Stimulated activated CD4-positive, alpha-beta T cell treated with anti-CD3 and anti-CD28 coated beads, TNF-alpha, amount 100 ng/mL, for 1 hour (primary cell): ENCODE data around the gene L3MBTL4.
"Not testable (repeated sequence)": the region's sequence is repeated elsewhere in the genome, so short reads cannot be mapped to it uniquely, and the experiment has no call there.

Experiments used
- DNase-seq, 3 donors: peaks; one replicate each; pipeline ENCODE4 v3.0.0-alpha.2; 2020; ENCODE audit warnings: low read depth in 3 of 3, low spot score in 1 of 3

Gene L3MBTL4

DNA sequence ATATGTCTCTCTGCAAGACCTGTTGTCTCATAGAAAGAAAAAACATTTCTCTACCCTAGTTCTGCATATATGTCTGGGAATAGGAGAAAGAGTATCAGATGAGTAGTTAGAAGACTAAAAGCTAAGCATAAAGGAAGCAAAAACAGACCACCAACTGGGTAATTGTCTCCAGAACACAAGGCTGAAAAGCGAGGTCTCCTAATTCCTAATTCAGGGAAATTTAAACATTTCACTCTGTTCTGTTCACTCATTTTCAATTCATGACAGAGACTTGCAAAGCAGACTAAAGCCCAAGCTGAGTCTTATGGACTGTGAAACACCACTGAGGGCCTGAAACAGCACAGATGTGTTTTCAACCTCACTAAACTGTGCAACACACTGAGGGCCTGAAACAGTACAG is 294.9 kb downstream of the L3MBTL4 start:
- DNase-seq, result no peak

DNA sequence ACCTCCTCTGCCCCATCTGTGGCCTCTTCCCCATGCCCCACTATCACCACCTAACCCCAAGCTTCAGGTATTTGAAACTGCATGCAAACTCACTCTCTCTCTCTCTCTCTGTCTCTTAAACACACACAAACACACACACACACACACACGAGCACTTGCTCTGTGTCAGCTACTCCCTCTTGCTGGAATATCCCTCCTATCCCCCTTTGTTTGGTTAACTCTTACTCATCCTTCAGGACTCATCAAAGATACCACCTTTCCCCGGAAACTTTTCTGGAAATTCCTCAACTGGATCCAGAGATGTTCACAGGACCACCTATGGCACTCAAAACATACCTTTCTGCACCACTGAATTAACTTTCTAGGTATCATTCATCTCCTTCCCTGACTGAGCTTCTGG is 296.6 kb downstream of the L3MBTL4 start:
- no peak for DNase-seq

DNA sequence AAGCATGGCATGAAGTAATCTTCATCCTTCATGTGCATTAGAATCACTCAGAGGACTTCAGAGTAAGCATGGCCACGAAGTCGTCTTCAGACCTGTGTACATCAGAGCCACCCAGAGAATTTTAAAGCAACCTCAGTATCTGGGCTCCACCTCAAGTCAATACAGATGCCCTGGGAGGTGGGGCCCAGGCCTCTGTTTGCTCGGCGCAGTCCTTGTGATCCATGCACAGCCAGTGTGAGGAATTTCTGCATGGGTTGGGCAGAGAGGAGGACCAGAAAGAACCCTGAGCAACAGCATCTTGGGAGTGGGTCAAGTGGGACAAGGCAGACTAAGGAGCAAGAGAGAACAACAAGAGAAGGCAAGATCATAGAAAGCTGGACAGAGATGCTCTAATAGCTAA is 299.0 kb downstream of the L3MBTL4 start:
- no peak for DNase-seq

DNA sequence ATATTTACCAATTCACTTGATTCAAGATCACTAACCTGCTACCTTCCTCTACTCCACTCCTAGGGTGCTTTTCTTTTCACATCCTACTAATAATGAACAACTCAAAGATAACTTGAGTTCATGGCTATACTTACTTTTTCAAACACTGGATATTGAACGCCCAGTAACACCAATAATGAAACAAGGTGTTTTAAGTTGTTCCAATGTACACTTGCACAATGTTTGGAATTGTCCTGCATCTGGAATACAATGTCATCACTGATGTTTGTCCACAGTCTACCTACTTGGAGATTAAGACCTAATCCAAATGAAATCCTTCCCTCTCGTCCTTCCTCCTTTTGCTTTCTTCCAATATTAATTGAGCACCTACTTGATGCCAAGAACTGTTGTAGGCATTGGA is 301.1 kb downstream of the L3MBTL4 start:
- no peak for DNase-seq

DNA sequence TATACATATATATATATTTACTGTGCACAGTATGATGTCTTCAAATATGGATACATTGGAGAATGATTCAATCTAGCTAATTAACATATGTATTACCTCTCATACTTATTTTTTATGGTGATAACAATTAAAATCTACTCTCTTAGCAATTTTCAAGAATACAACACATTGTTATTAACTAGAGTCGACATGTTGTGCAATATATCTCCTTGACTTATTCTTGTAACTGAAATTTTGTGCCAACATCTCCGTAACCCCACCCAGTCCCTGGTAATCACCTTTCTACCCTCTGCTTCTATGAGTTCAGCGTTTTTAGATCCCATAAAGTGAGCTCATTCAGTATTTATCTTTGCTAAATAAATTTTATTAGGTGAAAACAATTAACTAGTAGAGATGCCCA is 303.0 kb downstream of the L3MBTL4 start:
- DNase-seq, result no peak

DNA sequence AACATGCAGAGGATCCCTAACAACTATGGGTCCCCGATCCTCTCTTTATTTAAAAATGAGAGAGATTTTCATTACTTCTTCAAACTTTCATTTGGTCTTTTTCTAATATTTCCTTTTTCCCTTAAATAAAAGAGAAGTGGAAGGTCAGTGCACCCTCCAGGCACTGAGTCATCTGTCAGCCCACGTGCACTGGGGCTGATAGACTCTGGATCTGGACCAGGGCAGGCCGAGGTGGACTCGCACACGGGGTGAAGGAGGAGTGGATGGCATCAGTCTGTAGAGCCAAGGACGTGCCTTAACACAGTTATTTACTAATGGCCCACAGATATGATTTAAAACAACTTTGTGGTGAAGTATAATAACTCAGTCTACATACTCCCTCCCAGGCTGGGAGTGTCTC is 305.0 kb downstream of the L3MBTL4 start:
- no peak for DNase-seq

DNA sequence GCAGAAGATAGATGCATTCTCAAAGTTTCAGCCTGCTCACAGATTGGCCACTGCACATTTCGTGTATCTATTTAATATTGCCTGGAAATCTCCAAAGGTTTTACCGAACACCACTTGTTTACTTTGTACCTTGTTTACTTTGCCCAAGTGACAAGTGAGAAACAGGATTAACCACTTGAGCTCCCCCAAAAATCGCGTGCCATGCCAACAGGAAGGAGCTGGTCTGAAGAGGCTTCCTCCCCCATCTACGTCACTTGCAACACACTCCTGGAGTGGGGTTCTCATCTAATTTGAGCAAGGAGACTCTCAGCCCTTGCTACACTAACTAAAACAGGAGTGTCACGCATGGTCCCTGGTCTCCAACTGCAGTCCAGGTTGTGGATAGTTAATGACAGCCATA is 306.9 kb downstream of the L3MBTL4 start:
- no peak for DNase-seq

DNA sequence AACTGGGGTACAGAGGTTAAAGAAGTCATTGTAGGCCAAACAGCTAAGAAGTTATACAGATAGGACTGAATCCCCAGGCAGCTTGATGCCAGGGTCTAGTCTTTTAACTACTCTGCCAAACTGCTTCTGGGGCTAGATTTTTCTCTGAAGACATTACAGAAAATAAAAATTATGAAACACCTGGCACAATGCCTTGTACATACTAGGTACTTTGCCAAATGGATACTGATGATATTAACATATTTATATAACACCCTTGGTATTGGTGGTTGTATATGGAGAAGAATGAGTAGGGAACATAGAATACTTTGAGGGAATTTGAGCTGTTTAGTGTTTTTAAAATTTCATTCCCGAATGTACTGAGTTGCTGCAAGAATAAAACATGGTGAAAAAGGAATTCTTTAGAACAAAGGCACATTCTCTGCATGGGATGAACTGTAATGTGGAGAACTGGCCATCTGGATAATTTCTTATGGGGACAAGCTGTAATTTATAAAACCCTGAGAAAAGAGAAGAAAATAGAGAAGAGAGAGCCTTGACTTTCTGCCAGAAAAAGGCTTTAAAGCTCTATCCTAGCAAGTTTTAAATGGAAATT is 308.5 kb downstream of the L3MBTL4 start:
- DNase-seq, result no peak

DNA sequence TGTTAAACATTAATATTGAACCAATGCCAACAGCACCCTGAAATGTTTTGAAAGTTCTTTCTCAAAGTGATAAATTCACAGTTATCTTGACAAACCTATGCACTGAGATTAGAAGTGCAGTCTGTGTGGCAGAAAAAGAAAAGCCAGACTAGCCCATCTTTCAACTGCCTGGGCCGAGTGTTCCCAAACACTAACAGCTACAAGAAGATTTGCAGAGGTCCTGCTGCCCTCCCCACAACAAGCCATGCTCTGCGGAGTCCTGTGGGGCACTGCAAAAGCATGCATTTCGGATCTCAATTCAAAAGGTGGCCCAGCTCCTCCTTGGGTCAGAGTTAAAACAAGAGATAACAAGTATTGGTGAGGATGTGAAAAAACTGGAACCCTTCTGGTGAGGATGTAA is 311.0 kb downstream of the L3MBTL4 start:
- no peak for DNase-seq

DNA sequence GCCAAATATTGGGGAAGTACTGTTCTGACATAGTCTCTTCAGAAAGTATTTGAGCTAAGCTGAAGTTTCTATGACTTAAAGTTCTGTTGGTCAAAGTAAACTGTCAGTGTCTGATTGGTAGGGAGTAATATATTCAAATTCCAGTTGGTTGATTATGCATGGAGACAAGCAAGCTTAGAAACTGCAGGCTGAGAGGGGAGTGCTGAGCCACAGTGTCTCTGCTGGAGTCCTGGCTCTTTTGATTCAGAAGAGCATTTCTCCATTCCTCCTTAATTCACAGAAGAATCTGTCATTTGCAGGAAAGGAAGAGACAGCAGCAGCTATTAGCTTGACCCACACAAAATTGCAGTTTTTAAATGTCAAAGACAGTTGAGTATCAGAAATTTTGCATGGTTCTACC is 318.0 kb downstream of the L3MBTL4 start:
- no peak for DNase-seq

DNA sequence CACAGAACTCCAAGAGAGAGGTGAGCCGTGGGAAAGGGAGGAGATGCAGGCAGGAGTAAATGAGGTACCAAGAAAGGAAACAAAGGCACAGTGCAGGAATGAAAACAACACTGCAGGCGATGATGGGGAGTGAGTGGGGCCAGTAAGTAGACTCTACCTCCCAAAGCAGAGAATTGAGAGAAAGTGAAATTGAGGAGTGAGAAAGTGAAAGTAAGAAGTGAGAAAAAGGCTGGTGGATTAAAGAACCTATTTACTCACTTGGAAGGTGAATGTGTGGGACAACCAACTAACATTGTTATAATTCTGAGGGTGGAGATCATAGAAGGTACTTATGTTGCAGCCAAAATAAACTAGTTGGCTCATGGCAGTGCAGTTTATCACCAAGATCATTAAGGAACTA is 326.3 kb downstream of the L3MBTL4 start:
- DNase-seq, result no peak

DNA sequence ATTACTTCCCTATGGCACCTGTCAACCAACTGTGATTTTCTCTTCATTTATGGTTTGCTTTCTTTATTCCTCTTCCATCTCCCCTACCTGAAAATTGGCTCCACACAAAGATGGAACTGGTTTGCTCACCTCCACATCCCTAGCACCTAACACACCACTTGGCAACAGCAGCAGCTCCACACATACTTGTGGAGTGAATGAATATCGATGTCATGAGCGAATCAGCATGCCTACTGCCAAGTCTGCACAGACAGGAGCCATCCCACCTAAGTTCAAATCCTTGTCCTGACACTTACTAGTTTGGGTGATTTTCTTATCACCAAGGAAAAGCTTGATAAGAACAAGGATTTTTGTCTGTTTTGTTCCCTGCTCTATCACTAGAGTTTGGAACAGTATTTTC is 328.0 kb downstream of the L3MBTL4 start:
- DNase-seq, result no peak

DNA sequence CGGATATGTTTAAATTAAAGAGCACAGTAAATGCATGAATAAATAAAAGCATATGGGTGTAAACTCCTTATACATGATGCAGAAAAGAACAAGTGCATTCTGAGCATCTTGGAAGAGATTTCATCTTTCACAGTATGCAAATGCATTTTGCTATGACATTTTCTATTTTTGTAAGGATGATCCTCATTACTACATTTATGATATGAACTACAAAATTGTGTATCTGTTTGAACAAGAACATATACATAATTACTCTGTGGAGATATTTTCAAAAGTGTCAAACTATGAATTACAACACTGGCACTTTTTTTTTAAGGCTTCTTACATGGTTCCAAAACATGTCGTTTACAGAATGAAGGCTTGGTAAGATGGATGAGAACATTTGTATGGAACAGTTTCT is 335.3 kb downstream of the L3MBTL4 start:
- DNase-seq, result no peak

DNA sequence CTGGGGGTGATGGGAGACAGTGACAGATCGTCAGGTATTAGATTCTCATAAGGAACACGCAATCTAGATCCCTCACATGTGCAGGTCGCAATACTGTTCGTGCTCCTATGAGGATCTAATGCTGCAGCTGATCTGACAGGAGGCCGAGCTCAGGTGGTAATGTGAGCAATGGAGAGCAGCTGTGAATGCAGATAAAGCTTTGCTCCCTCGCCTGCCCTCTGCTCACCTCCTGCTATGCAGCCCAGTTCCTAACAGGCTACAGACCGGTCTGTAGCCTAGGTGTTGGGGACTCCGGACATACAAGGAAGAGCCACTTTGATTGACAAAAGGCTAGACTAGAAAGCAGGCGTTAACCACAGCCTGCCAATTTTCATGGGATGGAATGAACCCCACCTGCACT is 335.8 kb downstream of the L3MBTL4 start:
- no peak for DNase-seq

DNA sequence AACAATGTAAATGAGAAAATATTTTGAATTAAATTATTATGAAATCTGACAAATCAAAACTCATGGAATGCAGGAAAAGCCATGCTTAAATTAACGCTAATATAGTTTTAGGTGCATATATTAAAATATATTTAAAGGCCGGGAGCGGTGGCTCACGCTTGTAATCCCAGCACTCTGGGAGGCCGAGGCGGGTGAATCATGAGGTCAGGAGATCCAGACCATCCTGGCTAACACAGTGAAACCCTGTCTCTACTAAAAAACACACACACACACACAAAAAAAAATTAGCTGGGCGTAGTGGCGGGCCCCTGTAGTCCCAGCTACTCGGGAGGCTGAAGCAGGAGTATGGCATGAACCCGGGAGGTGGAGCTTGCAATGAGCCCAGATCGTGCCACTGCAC is 342.3 kb downstream of the L3MBTL4 start:
- not testable (repeated sequence) for DNase-seq

DNA sequence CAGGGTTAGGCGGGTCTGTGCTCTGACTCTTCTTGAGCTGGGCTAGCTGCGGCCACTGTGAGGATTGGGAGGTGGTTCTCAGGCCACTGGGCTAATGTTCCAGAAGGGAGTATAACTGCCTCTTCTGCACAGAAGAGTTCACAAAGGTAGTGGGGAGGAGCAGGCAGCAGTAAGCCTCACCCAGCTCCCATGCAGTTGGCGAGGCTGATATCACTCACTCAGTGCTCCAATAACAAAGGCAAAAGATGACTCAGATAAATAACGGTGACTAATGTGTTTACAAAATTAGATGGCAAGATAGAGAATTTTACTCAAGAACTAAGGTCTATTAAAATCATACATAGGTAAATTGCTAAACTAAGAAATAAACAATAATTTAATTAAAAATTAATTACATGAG is 345.2 kb downstream of the L3MBTL4 start:
- no peak for DNase-seq

DNA sequence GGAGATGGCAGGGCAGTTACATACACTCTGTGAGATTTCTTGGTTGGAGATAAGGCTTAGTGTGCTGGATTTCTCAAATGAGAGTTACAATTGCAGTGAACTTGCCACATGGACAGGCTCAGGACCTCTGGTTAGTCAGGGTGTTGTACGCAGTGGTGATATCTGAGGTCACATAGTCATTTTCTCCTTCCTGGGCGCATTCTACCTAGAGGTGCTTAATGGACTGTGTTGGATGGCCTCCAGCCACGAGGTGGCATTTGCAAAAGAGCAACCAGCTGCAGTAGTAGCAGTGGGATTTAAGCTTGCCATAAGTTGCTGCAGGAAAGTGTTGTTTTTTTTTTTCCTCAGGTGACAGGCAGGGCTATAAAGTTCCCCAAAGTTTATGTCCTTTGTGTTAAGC is 345.6 kb downstream of the L3MBTL4 start:
- no peak for DNase-seq

DNA sequence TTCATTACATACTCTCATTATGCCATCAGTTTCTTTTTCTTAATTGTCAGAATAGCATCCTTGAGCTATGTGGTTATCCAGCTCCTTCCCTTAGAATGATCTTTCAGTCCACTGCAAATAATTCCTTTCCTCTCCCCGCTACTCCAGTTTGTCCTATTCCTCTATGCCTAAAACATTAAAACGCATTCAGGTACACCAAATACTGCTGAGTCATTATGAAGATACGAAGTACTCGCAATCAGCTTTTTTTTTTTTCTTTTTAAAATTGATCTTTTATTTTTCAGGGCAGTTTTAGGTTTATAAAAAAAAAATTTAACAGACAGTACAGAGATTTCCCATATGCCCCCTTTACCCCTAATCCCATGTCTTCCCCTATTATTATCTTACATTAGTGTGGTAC is 354.6 kb downstream of the L3MBTL4 start:
- DNase-seq, result no peak

DNA sequence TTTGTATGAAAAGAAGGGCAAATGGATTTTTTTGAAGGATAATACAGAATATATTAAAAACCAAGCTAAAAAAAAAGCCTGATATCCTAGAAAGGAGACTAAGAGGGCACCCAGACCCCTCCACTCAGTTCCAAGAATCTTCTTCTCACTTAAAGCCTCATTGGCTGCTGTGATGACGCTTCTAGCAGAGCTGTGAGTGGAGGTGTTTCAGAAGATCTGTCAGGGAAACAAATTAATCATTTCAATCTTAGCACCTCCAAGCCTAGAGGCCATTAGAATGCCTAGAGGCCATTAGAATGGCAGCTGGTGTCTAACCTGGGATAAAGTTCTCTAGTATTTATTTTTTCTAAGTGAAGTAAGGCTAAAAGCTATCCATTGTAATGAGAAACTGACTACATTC is 355.2 kb downstream of the L3MBTL4 start:
- no peak for DNase-seq

DNA sequence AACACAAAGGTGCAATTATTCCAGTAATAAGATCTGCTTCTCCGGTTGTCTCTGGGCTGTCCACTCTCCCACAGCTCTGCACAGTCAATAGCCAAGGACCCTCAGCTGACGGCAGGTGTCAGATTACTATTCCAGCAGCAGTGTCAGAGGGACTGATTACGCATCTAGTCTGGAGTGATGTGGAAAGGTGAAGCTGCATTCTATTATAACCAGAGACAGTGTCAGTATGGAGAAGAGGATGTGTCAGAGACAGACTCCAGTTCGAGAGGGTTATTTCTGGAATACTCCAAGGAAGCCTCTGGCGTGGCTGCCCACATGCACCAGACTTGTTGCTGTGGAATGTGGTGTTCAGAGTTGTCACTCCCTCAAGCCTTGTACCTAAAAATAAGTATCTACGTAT is 355.8 kb downstream of the L3MBTL4 start:
- DNase-seq, result no peak

DNA sequence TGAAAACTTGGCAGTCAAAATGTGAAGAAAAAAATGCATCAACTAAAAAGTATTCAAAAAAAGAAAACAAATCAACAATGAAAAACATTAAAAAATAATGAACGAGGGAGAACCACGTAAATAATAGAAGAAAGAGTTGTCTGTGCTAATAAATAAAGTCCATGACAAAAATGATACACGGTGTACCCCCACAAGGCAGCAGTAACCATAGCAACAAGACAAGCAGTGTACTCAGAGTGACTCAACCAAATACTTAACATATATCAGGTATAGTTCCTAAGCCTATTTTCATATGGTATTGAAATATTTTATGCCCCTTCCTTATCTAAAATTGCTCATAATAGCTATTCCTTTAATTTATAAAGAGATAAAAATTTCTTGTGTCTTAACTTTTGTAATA is 357.1 kb downstream of the L3MBTL4 start:
- no peak for DNase-seq

DNA sequence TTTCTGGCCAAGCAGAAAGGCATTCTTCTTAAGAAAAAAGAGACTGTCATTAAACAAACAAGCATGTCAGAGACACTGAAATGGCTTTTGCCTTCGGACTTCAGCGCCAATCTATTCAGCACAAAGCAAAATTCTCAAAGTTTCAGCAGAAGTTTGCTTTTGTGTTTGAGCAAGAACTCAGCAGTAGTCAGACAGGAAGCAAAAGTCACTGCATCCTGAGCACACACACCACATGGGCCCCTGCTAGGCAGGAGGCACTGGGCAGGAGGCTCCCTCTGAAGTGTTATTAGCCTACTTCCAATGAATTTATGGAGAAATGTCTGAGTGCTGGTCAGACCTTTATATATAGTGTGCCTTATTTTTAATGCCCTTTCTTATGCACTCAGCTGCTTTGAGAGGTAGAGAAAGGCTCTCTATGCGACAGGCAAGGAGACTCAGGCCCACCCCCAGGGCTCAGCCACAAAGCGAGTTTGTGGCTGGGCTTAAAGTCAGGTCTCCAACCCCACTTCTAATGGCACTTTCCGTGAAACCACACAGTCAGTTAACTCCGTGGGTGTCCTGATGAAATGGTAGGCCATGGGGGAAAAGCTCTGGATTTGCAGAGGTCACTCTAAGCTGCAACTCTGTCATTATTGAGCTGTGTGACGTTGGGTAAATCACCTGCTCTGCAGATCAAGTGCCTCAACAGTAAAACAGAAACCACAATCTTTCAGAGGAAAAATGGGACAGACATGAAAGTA is 358.4 kb downstream of the L3MBTL4 start:
- DNase-seq, result no peak

DNA sequence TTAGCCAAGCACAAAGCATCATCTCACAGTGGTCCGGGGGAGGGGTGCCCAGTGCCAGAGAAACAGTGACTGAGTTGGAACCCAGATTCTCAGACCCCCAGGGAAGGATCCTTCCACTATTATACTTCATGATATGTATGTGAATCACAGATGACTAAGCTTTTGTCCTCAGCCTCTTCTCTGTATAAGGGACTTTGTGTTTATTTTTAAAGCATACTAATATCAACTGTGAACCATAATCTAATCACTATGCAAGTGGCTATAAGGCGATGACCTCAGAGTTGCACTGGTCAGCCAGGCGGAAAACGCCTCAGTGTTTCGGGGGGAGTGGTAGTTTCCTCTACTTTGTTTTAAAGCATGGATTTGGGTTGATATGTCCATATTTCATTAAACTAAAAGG is 359.0 kb downstream of the L3MBTL4 start:
- no peak for DNase-seq
